Liver (tissue), 9 donors: Measurements from ENCODE around the gene PSMD7. TPM values are rescaled to one million over a fixed set of nuclear protein-coding genes. Genes with fewer than 3 reads are reported as not detected.
"Not testable (repeated sequence)": the region's sequence is repeated elsewhere in the genome, so short reads cannot be mapped to it uniquely, and the experiment has no call there.

Source experiments
- DNase-seq: peaks from one replicate; pipeline ENCODE4 v3.0.0-alpha.2; 2017; ENCODE audit warnings: low spot score
- H3K27ac ChIP-seq, 2 donors: one replicate each; pipeline ENCODE4 v1.7.0; 2013; ENCODE audit warnings: inconsistent platforms in 2 of 2, low read length in 2 of 2, control low read depth in 1 of 2, low read depth in 1 of 2, mild to moderate bottlenecking in 1 of 2
- H3K27me3 ChIP-seq, 4 donors: one replicate each; pipeline versions ENCODE4 v1.6.1 to v1.7.0; 2013; ENCODE audit warnings: low read length in 3 of 4, inconsistent platforms in 1 of 4, mild to moderate bottlenecking in 1 of 4, moderate library complexity in 1 of 4; ENCODE audit not compliant: control insufficient read depth in 4 of 4, insufficient read depth in 4 of 4
- H3K36me3 ChIP-seq, 4 donors: one replicate each; pipeline versions ENCODE4 v1.6.1 to v1.7.0; 2013; ENCODE audit warnings: low read length in 3 of 4, mild to moderate bottlenecking in 3 of 4, low read depth in 1 of 4, moderate library complexity in 1 of 4; ENCODE audit not compliant: control insufficient read depth in 4 of 4, insufficient read depth in 3 of 4
- H3K4me1 ChIP-seq, 4 donors: one replicate each; pipeline versions ENCODE4 v1.6.1 to v1.7.0; 2013; ENCODE audit warnings: low read length in 3 of 4, mild to moderate bottlenecking in 3 of 4, moderate library complexity in 1 of 4; ENCODE audit not compliant: control insufficient read depth in 4 of 4, insufficient read depth in 4 of 4
- H3K4me3 ChIP-seq, 3 donors: one replicate each; pipeline versions ENCODE4 v1.6.1 to v1.7.0; 2013; ENCODE audit warnings: low read length in 3 of 3, control low read depth in 1 of 3, low read depth in 1 of 3, mild to moderate bottlenecking in 1 of 3
- H3K9ac ChIP-seq, 2 donors: one replicate each; pipeline ENCODE4 v1.7.0; 2013; ENCODE audit warnings: low read length in 2 of 2, mild to moderate bottlenecking in 2 of 2, moderate library complexity in 2 of 2, control low read depth in 1 of 2, low read depth in 1 of 2
- H3K9me3 ChIP-seq, 4 donors: one replicate each; pipeline versions ENCODE4 v1.6.1 to v1.7.0; 2013; ENCODE audit warnings: low read length in 3 of 4; ENCODE audit not compliant: control insufficient read depth in 4 of 4
- WGBS: extraction: QIAGEN DNeasy Blood & Tissue Kit; methylation state at CpG from one replicate; pipeline ENCODE4 v1.1.7; 2013; 5-methylcytosine and 5-hydroxymethylcytosine counted together
- polyA plus RNA-seq, 2 donors: library from polyadenylated mRNA; stranded (reverse) in 1 of 2; unstranded in 1 of 2; fragments of 200-250 nt in 1 of 2; fragments of >200 nt in 1 of 2; fragmentation: Nextera tagmentation in 1 of 2; extraction: Ambion mirVana in 1 of 2; gene quantifications; one replicate each; pipeline versions ENCODE4 v1.2.1 to v1.2.3, GENCODE V29; 2013 to 2015
- total RNA-seq, 2 donors: library from RNA; depleted of rRNA; stranded (reverse); fragments of >200 nt; gene quantifications; one replicate each; pipeline ENCODE4 v1.2.3, GENCODE V29; 2014
- donor health status: healthy.
- donor health status: healthy.
- donor health status: healthy.
- donor health status: healthy.
- donor health status: healthy.

The PSMD7 gene
- total and polyA plus RNA-seq, 4 donors: 33.7 to 84.9 (median 60.9) TPM

DNA sequence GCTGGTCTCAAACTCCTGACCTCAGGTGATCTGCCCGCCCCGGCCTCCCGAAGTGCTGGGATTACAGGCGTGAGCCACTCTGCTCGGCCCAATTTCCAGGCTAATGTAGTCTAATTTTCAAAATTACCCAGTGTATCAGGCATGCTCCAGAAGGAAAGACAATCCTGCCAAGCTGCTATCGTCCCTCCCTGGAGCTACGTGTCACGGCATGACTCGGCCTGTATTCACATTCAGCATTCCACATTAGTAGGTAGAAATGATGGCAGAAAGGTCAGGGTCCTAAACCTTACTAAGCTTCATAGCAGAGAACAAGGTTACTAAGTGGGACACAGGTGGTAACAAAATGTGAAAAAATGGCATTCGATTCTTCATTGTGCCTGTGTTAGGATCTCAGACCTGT is 42.6 kb downstream of the PSMD7 start:
- not testable (repeated sequence) for H3K27ac ChIP-seq, H3K4me1 ChIP-seq, H3K9me3 ChIP-seq, DNase-seq, H3K27me3 ChIP-seq, H3K9ac ChIP-seq, H3K4me3 ChIP-seq
- H3K36me3 ChIP-seq: peaks cover 5 to 19% (median 13%) of the 10 kb centered on the region in 4 donors
- WGBS: 97% methylated on average over 10 of the region's 10 CpGs

DNA sequence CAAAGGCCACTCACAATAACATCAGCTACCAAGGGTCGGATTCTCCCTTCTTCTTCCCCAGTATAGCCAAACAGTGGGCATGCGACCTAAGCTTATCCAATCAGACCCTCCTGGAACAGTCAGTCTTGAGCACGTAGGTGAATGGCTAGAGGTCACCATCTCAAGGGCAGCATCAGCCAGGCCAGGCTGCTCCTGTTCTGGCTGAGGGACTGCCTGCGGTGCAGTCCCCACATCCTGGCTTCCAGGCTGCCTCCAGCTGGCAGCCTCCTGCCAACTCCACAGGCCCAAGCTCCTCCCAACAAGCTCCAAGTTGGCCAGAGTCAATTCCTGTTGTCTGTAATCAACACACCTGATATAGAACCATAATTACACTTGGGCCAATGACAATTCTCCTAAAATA is 56.4 kb downstream of the PSMD7 start:
- DNase-seq, H3K4me1 ChIP-seq, H3K4me3 ChIP-seq, H3K27ac ChIP-seq, H3K9ac ChIP-seq, H3K27me3 ChIP-seq, H3K9me3 ChIP-seq: not testable (repeated sequence)
- WGBS: 94% methylated on average over 4 of the region's 4 CpGs
- peaks cover 7 to 44% (median 11%) of the 10 kb centered on the region in 4 donors for H3K36me3 ChIP-seq

Other genes starting within 250 kb of the PSMD7 start
- 1 to 10 TPM in 1 of 2 donors, under 1 TPM in 1; 0.98 to 4.4 TPM for gene NPIPB15, start 79.5 kb downstream of the PSMD7 start, total RNA-seq
- gene NPIPB15, start 79.5 kb downstream of the PSMD7 start, polyA plus RNA-seq: 1 to 10 TPM; 1.8 to 7.1 TPM
- gene CLEC18B, start 124.7 kb downstream of the PSMD7 start, total RNA-seq: 1 to 10 TPM in 1 of 2 donors, not detected in 1; 1.3 TPM
- under 1 TPM; 0.21 to 0.43 TPM for gene CLEC18B, start 124.7 kb downstream of the PSMD7 start, polyA plus RNA-seq